Caco-2 (cell line): ENCODE measurements around the gene LEKR1. TPM values are rescaled to one million over a fixed set of nuclear protein-coding genes. Genes with fewer than 3 reads are reported as not detected.

Experiments
- BruUV-seq: library from RNA; stranded (reverse); fragments of 400-500 nt; replicated peaks from 2 replicates; lab custom pipeline; 2021; lab: Mats Ljungman, UMichigan
- CTCF ChIA-PET: fragments of 300-600 bp; sonication (Branson Sonifier 250); formaldehyde crosslinking; loops from one replicate; lab custom pipeline; 2022; ENCODE audit warnings: antibody characterized with exemption; lab: Charles Lee
- POLR2A ChIA-PET: fragments of 300-600 bp; sonication (Branson Sonifier 250); formaldehyde crosslinking; loops from one replicate; lab custom pipeline; 2022; ENCODE audit warnings: antibody characterized with exemption; lab: Charles Lee
- DNase-seq, 2 experiments: peaks; one replicate each; pipeline versions ENCODE4 v3.0.0 to v3.0.0-alpha.2; 2020 to 2022
- H3K27me3 ChIP-seq: replicated peaks from 2 replicates; pipeline ENCODE4 v1.6.0; 2011; ENCODE audit warnings: low read length; ENCODE audit not compliant: control insufficient read depth, insufficient read depth
- H3K36me3 ChIP-seq: 2 replicates; pipeline ENCODE4 v1.5.1; 2011; ENCODE audit warnings: low read length; ENCODE audit not compliant: control insufficient read depth, insufficient read depth
- H3K4me1 ChIP-seq: fragments of 250-450 bp; sonication (Bioruptor Pico); 2 replicates; pipeline ENCODE4 v1.5.1; 2020; ENCODE audit warnings: mild to moderate bottlenecking
- H3K4me3 ChIP-seq: 2 replicates; pipeline ENCODE4 v1.5.1; 2011; ENCODE audit warnings: low read depth, mild to moderate bottlenecking, control low read depth, low read length
- H3K9me3 ChIP-seq: fragments of 250-450 bp; sonication (Bioruptor Pico); 2 replicates; pipeline ENCODE4 v1.5.1; 2020; ENCODE audit warnings: mild to moderate bottlenecking, moderate library complexity
- H3K27ac Mint-ChIP-seq: one replicate; pipeline ENCODE4 v1.8.0; 2022; ENCODE audit warnings: mixed read lengths; ENCODE audit not compliant: unreplicated experiment
- H3K27me3 Mint-ChIP-seq: one replicate; pipeline ENCODE4 v1.8.0; 2022; ENCODE audit warnings: mixed read lengths; ENCODE audit not compliant: insufficient read depth, unreplicated experiment
- H3K36me3 Mint-ChIP-seq: one replicate; pipeline ENCODE4 v1.8.0; 2022; ENCODE audit warnings: mild to moderate bottlenecking, mixed read lengths; ENCODE audit not compliant: insufficient read depth, unreplicated experiment
- H3K4me1 Mint-ChIP-seq: one replicate; pipeline ENCODE4 v1.8.0; 2022; ENCODE audit warnings: low read depth, mixed read lengths; ENCODE audit not compliant: unreplicated experiment
- H3K4me3 Mint-ChIP-seq: one replicate; pipeline ENCODE4 v1.8.0; 2022; ENCODE audit warnings: mild to moderate bottlenecking, moderate library complexity, mixed read lengths; ENCODE audit not compliant: unreplicated experiment
- H3K9me3 Mint-ChIP-seq: one replicate; pipeline ENCODE4 v1.8.0; 2022; ENCODE audit warnings: mixed read lengths; ENCODE audit not compliant: unreplicated experiment
- CTCF ChIP-seq, 2 experiments: fragments of 200-600 bp in 1 of 2; IDR thresholded peaks; 1 replicate in 1 of 2; 2 replicates in 1 of 2; pipeline versions ENCODE4 v1.5.1 to v1.8.0; 2011 to 2022; ENCODE audit warnings: antibody characterized with exemption in 1 of 2, control low read depth in 1 of 2, inconsistent platforms in 1 of 2, low read depth in 1 of 2, low read length in 1 of 2, mild to moderate bottlenecking in 1 of 2, moderate library complexity in 1 of 2; ENCODE audit not compliant: insufficient read depth in 1 of 2, severe bottlenecking in 1 of 2, unreplicated experiment in 1 of 2
- intact Hi-C: fragments of 100-400 bp; cut with micrococcal nuclease; formaldehyde crosslinking; loops from one replicate; pipeline ENCODE4 v1.10.0; 2022; ENCODE audit not compliant: unreplicated experiment
- total RNA-seq: library from RNA; stranded (reverse); gene quantifications from 2 replicates; pipeline ENCODE4 v1.2.3, GENCODE V29; 2022

Gene LEKR1
- total RNA-seq, 1 experiment from 2014 or later: 1.6 TPM

- POLR2A ChIA-PET: no interaction called here
- peaks cover 21% of the 10 kb centered on the region for H3K4me1 Mint-ChIP-seq
- no peaks in the 10 kb centered on the region for H3K9me3 ChIP-seq
- CTCF ChIA-PET: no interaction called here
- no peaks in the 10 kb centered on the region for H3K36me3 ChIP-seq
- no peak for TF ChIP-seq CTCF (IDR thresholded peaks at IDR 0.05; ENCODE audit: insufficient read depth in 1 of 2, low read depth in 1 of 2, low read length in 1 of 2, severe bottlenecking in 1 of 2, unreplicated experiment in 1 of 2)
- BruUV-seq: no TSS peak
- no peaks in the 10 kb centered on the region for H3K27me3 ChIP-seq
- H3K9me3 Mint-ChIP-seq: no peaks in the 10 kb centered on the region
- intact Hi-C loops: no loop called here
- H3K4me3 Mint-ChIP-seq: no peak overlapping the region
- peak overlapping the region; percentile 60 for H3K27ac Mint-ChIP-seq
- H3K36me3 Mint-ChIP-seq: no peaks in the 10 kb centered on the region
- H3K4me3 ChIP-seq: no peak overlapping the region
- peaks cover 37% of the 10 kb centered on the region for H3K4me1 ChIP-seq
- DNase-seq: no peak
- no peaks in the 10 kb centered on the region for H3K27me3 Mint-ChIP-seq
These were observed 11.0 kb downstream of the LEKR1 start for GRCh38 chr3:156837115-156837514.

- ChIA-PET POLR2A (no interaction called here), CTCF (no interaction called here)
- peaks cover 37% of the 10 kb centered on the region for H3K4me1 ChIP-seq
- Mint-ChIP-seq H3K9me3 (no peaks in the 10 kb centered on the region), H3K27ac (peak overlapping the region; percentile 60), H3K36me3 (no peaks in the 10 kb centered on the region), H3K4me3 (no peak overlapping the region), H3K4me1 (peaks cover 21% of the 10 kb centered on the region), H3K27me3 (no peaks in the 10 kb centered on the region)
- H3K9me3 ChIP-seq: no peaks in the 10 kb centered on the region
- no peaks in the 10 kb centered on the region for H3K36me3 ChIP-seq
- no peak overlapping the region for H3K4me3 ChIP-seq
- TF ChIP-seq CTCF (IDR thresholded peaks at IDR 0.05; ENCODE audit: insufficient read depth in 1 of 2, low read depth in 1 of 2, low read length in 1 of 2, severe bottlenecking in 1 of 2, unreplicated experiment in 1 of 2): no peak
- intact Hi-C loops: loop anchor here (1.0 kb wide), 1 partner anchor 12 kb away; the partner anchor contains the start of gene LEKR1
- peak in 1 of 2 experiments; percentile 46 for DNase-seq
- no peaks in the 10 kb centered on the region for H3K27me3 ChIP-seq
- no TSS peak for BruUV-seq
These were observed 11.9 kb downstream of the LEKR1 start for GRCh38 chr3:156838035-156838434.

- H3K4me3 Mint-ChIP-seq: no peak overlapping the region
- Histone ChIP-seq H3K36me3 (no peaks in the 10 kb centered on the region), H3K4me3 (no peak overlapping the region), H3K4me1 (peaks cover 37% of the 10 kb centered on the region), H3K9me3 (no peaks in the 10 kb centered on the region), H3K27me3 (no peaks in the 10 kb centered on the region)
- no peaks in the 10 kb centered on the region for H3K27me3 Mint-ChIP-seq
- no peak for DNase-seq
- ChIA-PET POLR2A (no interaction called here), CTCF (no interaction called here)
- TF ChIP-seq CTCF (IDR thresholded peaks at IDR 0.05; ENCODE audit: insufficient read depth in 1 of 2, low read depth in 1 of 2, low read length in 1 of 2, severe bottlenecking in 1 of 2, unreplicated experiment in 1 of 2): no peak
- H3K4me1 Mint-ChIP-seq: peaks cover 21% of the 10 kb centered on the region
- no peak overlapping the region for H3K27ac Mint-ChIP-seq
- BruUV-seq: no TSS peak
- intact Hi-C loops: no loop called here
- no peaks in the 10 kb centered on the region for H3K36me3 Mint-ChIP-seq
- no peaks in the 10 kb centered on the region for H3K9me3 Mint-ChIP-seq
These were observed 14.9 kb downstream of the LEKR1 start for GRCh38 chr3:156840826-156841689.
